MCF 10A (cell line): ENCODE data around the gene CRISP1. TPM values are rescaled to one million over a fixed set of nuclear protein-coding genes. Genes with fewer than 3 reads are reported as not detected.

ENCODE experiments used
- BruUV-seq: library from RNA; stranded (reverse); fragments of 400-500 nt; replicated peaks from 2 replicates; lab custom pipeline; 2021; lab: Mats Ljungman, UMichigan
- CTCF ChIA-PET: fragments of 300-600 bp; sonication (Branson Sonifier 250); formaldehyde crosslinking; extraction: SDS; loops from one replicate; lab custom pipeline; 2021; ENCODE audit warnings: antibody characterized with exemption, inconsistent platforms; lab: Yijun Ruan, JAX
- POLR2A ChIA-PET: fragments of 300-600, 350-650 bp; sonication (Branson Sonifier 250); formaldehyde crosslinking; extraction: SDS; loops from one replicate; lab custom pipeline; 2020; ENCODE audit warnings: antibody characterized with exemption, inconsistent platforms; lab: Yijun Ruan, JAX
- DNase-seq: peaks from one replicate; pipeline ENCODE4 v3.0.0-alpha.2; 2018; ENCODE audit not compliant: unreplicated experiment
- H3K27ac Mint-ChIP-seq: one replicate; pipeline ENCODE4 v1.8.0; 2022; ENCODE audit warnings: mild to moderate bottlenecking, low read depth, mixed read lengths; ENCODE audit not compliant: unreplicated experiment
- H3K27me3 Mint-ChIP-seq: one replicate; pipeline ENCODE4 v1.8.0; 2022; ENCODE audit warnings: mixed read lengths; ENCODE audit not compliant: insufficient read depth, unreplicated experiment
- H3K36me3 Mint-ChIP-seq: one replicate; pipeline ENCODE4 v1.8.0; 2022; ENCODE audit warnings: mild to moderate bottlenecking, moderate library complexity, mixed read lengths; ENCODE audit not compliant: insufficient read depth, unreplicated experiment
- H3K4me1 Mint-ChIP-seq: one replicate; pipeline ENCODE4 v1.8.0; 2022; ENCODE audit warnings: mixed read lengths; ENCODE audit not compliant: insufficient read depth, unreplicated experiment
- H3K4me3 Mint-ChIP-seq: one replicate; pipeline ENCODE4 v1.8.0; 2022; ENCODE audit warnings: mild to moderate bottlenecking, moderate library complexity, mixed read lengths; ENCODE audit not compliant: unreplicated experiment
- H3K9me3 Mint-ChIP-seq: one replicate; pipeline ENCODE4 v1.8.0; 2022; ENCODE audit warnings: mixed read lengths; ENCODE audit not compliant: unreplicated experiment
- intact Hi-C: fragments of 100-400 bp; cut with micrococcal nuclease; formaldehyde crosslinking; loops from 2 replicates; pipeline ENCODE4 v1.14.1; 2022
- total RNA-seq: library from RNA; stranded (reverse); gene quantifications from 2 replicates; pipeline ENCODE4 v1.2.3, GENCODE V29; 2022
- TF ChIP-seq, protein P1 (sequence below): fragments of 200-600 bp; IDR thresholded peaks from one replicate; pipeline ENCODE4 v1.8.0; 2022; ENCODE audit warnings: antibody characterized with exemption, mild to moderate bottlenecking; ENCODE audit not compliant: unreplicated experiment

Gene CRISP1
- total RNA-seq, 1 experiment from 2014 or later = not detected

DNA sequence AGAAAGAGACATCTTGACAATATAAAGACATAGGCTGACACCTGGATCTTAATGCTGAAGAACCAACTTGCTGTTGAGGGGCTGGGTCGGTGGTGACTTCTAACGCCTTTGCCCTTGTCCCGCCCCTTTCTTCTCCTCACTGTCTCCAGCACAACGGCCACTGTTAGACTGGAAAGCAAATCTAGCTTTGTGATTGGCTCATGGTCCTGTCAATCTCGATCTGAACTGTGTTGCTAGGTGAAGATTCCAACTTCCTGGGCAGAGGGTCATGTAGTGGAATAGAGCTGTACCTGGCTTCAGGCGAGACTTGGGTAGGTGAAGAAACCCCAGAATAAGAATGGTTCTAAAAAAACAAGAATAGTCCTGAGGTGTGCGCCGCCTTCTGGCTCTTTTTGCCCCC is 79.2 kb downstream of the CRISP1 start, which contains the start of gene PGK2:
PGK2 (minus strand) TSS at position 110 of the 400 bp plus-strand sequence; CDS start at position 12, 98 bp downstream.
- BruUV-seq = no TSS peak
- ChIA-PET POLR2A (no interaction called here), CTCF (interaction anchor here (0.6 to 1.1 kb wide), 2 partner anchors 12 to 18 kb away, joined by 3 to 4 read pairs; no protein-coding TSS in a partner anchor)
- TF ChIP-seq, protein P1, sequence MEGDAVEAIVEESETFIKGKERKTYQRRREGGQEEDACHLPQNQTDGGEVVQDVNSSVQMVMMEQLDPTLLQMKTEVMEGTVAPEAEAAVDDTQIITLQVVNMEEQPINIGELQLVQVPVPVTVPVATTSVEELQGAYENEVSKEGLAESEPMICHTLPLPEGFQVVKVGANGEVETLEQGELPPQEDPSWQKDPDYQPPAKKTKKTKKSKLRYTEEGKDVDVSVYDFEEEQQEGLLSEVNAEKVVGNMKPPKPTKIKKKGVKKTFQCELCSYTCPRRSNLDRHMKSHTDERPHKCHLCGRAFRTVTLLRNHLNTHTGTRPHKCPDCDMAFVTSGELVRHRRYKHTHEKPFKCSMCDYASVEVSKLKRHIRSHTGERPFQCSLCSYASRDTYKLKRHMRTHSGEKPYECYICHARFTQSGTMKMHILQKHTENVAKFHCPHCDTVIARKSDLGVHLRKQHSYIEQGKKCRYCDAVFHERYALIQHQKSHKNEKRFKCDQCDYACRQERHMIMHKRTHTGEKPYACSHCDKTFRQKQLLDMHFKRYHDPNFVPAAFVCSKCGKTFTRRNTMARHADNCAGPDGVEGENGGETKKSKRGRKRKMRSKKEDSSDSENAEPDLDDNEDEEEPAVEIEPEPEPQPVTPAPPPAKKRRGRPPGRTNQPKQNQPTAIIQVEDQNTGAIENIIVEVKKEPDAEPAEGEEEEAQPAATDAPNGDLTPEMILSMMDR = no peak
- Mint-ChIP-seq H3K27me3 (no peaks in the 10 kb centered on the region), H3K9me3 (no peaks in the 10 kb centered on the region), H3K27ac (no peak within 1 kb of the TSS), H3K36me3 (no peaks in the 10 kb centered on the region), H3K4me1 (no peaks in the 10 kb centered on the region), H3K4me3 (no peak within 1 kb of the TSS)
- DNase-seq = peak; percentile 35
- intact Hi-C loops = no loop called here

DNA sequence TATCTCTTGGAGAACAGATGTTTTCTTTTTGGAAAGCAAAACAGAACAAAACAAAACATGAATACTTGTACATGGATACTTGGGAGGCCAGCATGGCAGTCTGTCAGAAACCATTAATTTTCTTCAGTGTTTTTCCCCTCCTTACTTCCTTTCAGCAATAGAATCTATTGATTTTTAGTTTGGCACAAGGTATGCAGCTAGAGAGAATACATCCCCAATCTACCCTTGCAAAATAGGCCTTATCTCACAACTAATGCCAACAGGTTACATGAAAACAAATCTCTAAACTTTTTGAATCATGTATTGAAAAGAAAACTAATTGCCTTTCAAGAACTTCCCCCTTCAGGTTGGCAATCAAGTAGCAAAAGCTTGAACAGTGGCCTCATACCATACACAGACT is 82.1 kb downstream of the CRISP1 start:
- Mint-ChIP-seq H3K27me3 (no peaks in the 10 kb centered on the region), H3K4me3 (no peak overlapping the region), H3K36me3 (no peaks in the 10 kb centered on the region), H3K4me1 (no peaks in the 10 kb centered on the region), H3K27ac (no peak overlapping the region), H3K9me3 (no peaks in the 10 kb centered on the region)
- TF ChIP-seq, protein P1 = no peak
- intact Hi-C loops = no loop called here
- no TSS peak for BruUV-seq
- DNase-seq = no peak
- ChIA-PET POLR2A (no interaction called here), CTCF (no interaction called here)

Other genes with a start within 250 kb of the CRISP1 start
- gene RHAG, start 229.7 kb downstream of the CRISP1 start, total RNA-seq = not detected in 2 replicates
- not detected in 2 replicates for gene CRISP2, start 153.0 kb downstream of the CRISP1 start, total RNA-seq
- not detected in 2 replicates for gene CRISP3, start 122.1 kb downstream of the CRISP1 start, total RNA-seq
- gene PGK2, start 79.2 kb downstream of the CRISP1 start, total RNA-seq = not detected in 2 replicates
- gene DEFB114, start 97.6 kb upstream of the CRISP1 start, total RNA-seq = not detected in 2 replicates
- gene DEFB113, start 103.1 kb upstream of the CRISP1 start, total RNA-seq = not detected in 2 replicates
- gene DEFB110, start 155.5 kb upstream of the CRISP1 start, total RNA-seq = not detected in 2 replicates
- not detected in 2 replicates for gene DEFB112, start 183.4 kb upstream of the CRISP1 start, total RNA-seq